ENCODE data around the gene DSP.

The DSP gene

DNA sequence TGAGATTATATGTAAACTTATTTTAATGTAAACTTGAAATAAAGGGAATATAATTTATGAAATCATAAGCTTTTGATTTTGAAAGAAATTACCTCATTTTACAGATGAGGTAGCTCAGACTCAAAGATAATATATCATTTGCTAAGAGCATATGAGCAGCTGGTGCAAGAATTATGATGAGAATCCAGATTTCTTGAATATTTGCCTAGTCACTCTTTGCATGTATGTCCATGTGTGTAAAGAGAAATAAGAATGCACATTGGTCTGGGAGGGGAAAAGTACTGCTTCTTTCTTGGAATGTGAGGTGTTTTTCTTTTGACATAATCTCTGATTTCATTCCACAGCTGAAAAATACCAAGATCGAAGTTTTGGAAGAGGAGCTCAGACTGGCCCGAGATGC, 37.5 kb downstream of the DSP start:
- no peak for DNase-seq (ENCODE audit: low read depth)
- no peak overlapping the region for H3K4me3 ChIP-seq (replicated peaks; ENCODE audit: low read depth, low read length)
- TF ChIP-seq, protein P1, sequence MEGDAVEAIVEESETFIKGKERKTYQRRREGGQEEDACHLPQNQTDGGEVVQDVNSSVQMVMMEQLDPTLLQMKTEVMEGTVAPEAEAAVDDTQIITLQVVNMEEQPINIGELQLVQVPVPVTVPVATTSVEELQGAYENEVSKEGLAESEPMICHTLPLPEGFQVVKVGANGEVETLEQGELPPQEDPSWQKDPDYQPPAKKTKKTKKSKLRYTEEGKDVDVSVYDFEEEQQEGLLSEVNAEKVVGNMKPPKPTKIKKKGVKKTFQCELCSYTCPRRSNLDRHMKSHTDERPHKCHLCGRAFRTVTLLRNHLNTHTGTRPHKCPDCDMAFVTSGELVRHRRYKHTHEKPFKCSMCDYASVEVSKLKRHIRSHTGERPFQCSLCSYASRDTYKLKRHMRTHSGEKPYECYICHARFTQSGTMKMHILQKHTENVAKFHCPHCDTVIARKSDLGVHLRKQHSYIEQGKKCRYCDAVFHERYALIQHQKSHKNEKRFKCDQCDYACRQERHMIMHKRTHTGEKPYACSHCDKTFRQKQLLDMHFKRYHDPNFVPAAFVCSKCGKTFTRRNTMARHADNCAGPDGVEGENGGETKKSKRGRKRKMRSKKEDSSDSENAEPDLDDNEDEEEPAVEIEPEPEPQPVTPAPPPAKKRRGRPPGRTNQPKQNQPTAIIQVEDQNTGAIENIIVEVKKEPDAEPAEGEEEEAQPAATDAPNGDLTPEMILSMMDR (IDR thresholded peaks at IDR 0.05; ENCODE audit: low read length, missing control alignments): no peak

DNA sequence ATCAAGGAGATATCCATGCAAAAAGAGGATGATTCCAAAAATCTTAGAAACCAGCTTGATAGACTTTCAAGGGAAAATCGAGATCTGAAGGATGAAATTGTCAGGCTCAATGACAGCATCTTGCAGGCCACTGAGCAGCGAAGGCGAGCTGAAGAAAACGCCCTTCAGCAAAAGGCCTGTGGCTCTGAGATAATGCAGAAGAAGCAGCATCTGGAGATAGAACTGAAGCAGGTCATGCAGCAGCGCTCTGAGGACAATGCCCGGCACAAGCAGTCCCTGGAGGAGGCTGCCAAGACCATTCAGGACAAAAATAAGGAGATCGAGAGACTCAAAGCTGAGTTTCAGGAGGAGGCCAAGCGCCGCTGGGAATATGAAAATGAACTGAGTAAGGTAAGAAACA, 38.4 kb downstream of the DSP start:
- DNase-seq (ENCODE audit: low read depth): no peak
- no peak overlapping the region for H3K4me3 ChIP-seq (replicated peaks; ENCODE audit: low read depth, low read length)
- TF ChIP-seq, protein P1 (IDR thresholded peaks at IDR 0.05; ENCODE audit: low read length, missing control alignments): no peak

DNA sequence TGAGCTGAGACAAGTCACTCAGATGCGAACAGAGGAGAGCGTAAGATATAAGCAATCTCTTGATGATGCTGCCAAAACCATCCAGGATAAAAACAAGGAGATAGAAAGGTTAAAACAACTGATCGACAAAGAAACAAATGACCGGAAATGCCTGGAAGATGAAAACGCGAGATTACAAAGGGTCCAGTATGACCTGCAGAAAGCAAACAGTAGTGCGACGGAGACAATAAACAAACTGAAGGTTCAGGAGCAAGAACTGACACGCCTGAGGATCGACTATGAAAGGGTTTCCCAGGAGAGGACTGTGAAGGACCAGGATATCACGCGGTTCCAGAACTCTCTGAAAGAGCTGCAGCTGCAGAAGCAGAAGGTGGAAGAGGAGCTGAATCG, 39.1 kb downstream of the DSP start:
- no peak overlapping the region for H3K4me3 ChIP-seq (replicated peaks; ENCODE audit: low read depth, low read length)
- no peak for DNase-seq (ENCODE audit: low read depth)
- TF ChIP-seq, protein P1 (IDR thresholded peaks at IDR 0.05; ENCODE audit: low read length, missing control alignments): no peak

DNA sequence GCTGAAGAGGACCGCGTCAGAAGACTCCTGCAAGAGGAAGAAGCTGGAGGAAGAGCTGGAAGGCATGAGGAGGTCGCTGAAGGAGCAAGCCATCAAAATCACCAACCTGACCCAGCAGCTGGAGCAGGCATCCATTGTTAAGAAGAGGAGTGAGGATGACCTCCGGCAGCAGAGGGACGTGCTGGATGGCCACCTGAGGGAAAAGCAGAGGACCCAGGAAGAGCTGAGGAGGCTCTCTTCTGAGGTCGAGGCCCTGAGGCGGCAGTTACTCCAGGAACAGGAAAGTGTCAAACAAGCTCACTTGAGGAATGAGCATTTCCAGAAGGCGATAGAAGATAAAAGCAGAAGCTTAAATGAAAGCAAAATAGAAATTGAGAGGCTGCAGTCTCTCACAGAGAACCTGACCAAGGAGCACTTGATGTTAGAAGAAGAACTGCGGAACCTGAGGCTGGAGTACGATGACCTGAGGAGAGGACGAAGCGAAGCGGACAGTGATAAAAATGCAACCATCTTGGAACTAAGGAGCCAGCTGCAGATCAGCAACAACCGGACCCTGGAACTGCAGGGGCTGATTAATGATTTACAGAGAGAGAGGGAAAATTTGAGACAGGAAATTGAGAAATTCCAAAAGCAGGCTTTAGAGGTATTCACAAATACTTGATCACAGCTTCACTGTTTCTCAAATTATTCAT, 39.6 kb downstream of the DSP start:
- TF ChIP-seq, protein P1 (IDR thresholded peaks at IDR 0.05; ENCODE audit: low read length, missing control alignments): no peak
- no peak for DNase-seq (ENCODE audit: low read depth)
- no peak overlapping the region for H3K4me3 ChIP-seq (replicated peaks; ENCODE audit: low read depth, low read length)

DNA sequence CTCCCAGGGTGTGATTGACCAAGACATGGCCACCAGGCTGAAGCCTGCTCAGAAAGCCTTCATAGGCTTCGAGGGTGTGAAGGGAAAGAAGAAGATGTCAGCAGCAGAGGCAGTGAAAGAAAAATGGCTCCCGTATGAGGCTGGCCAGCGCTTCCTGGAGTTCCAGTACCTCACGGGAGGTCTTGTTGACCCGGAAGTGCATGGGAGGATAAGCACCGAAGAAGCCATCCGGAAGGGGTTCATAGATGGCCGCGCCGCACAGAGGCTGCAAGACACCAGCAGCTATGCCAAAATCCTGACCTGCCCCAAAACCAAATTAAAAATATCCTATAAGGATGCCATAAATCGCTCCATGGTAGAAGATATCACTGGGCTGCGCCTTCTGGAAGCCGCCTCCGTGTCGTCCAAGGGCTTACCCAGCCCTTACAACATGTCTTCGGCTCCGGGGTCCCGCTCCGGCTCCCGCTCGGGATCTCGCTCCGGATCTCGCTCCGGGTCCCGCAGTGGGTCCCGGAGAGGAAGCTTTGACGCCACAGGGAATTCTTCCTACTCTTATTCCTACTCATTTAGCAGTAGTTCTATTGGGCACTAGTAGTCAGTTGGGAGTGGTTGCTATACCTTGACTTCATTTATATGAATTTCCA, 43.9 kb downstream of the DSP start:
- H3K4me3 ChIP-seq (replicated peaks; ENCODE audit: low read depth, low read length): no peak overlapping the region
- TF ChIP-seq, protein P1 (IDR thresholded peaks at IDR 0.05; ENCODE audit: low read length, missing control alignments): no peak
- no peak for DNase-seq (ENCODE audit: low read depth)

DNA sequence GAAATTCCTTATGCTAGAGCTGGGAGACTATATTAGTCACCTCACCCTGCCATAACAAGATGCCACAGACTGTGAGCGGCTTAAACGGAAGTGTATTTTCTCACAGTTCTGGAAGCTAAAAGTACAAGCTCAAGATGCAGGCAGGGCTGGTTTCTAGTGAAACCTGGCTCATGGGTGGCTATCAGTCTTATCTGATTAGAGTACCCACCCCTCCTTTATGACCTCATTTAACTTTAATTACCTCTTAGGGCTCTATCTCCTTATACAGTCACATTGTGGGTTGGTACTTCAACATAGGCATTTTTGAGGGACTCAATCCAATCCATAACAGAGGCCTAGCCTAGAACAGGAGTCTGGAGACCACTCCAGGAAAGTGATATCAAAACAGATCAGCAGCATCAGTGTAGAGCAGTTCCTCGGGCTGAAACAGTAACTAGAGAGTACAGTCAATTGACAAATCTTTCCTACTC, 46.2 kb downstream of the DSP start:
- H3K4me3 ChIP-seq (replicated peaks; ENCODE audit: low read depth, low read length): no peak overlapping the region
- TF ChIP-seq, protein P1 (IDR thresholded peaks at IDR 0.05; ENCODE audit: low read length, missing control alignments): no peak
- DNase-seq (ENCODE audit: low read depth): peak; percentile 20
